K562 (cell line): ENCODE data around the gene GRB10. TPM values are rescaled to one million over a fixed set of nuclear protein-coding genes. Genes with fewer than 3 reads are reported as not detected.
A peak's percentile ranks its signal among the peaks of the same experiment; 100 is the strongest.

ENCODE experiments used
- ATAC-seq: fragments of 200-7000 bp; cut with Tn5 transposase; 3 replicates; pipeline ENCODE4 v1.9.1; 2020; ENCODE audit warnings: moderate library complexity
- BruUV-seq: library from RNA; stranded (reverse); fragments of 400-500 nt; replicated peaks from 2 replicates; lab custom pipeline; 2021; lab: Mats Ljungman, UMichigan
- CTCF ChIA-PET: fragments of 300-600 bp; formaldehyde crosslinking; extraction: SDS; loops from one replicate; lab custom pipeline; 2021; ENCODE audit warnings: low intra/inter-chr PET ratio; lab: Yijun Ruan, JAX
- POLR2A ChIA-PET: fragments of 300-600, 350-650 bp; sonication (Branson Sonifier 250); formaldehyde crosslinking; extraction: SDS; loops from one replicate; lab custom pipeline; 2021; ENCODE audit warnings: antibody characterized with exemption, inconsistent platforms; lab: Yijun Ruan, JAX
- DNase-seq, 4 experiments: peaks; one replicate each; pipeline versions ENCODE4 v3.0.0 to v3.0.0-alpha.2; 2011 to 2018; ENCODE audit warnings: low spot score in 3 of 4, mixed read lengths in 3 of 4; ENCODE audit errors: extremely low read depth in 1 of 4
- FAIRE-seq: peaks from 2 replicates; lab custom pipeline; 2011; peaks lifted over from hg19 to GRCh38; lab: Jason Lieb, UNC
- H2AFZ ChIP-seq: 2 replicates; pipeline ENCODE4 v1.6.0; 2011; ENCODE audit warnings: low read depth, low read length, control low read depth, inconsistent platforms
- H3K27ac ChIP-seq: fragments of 200-600 bp; 3 replicates; pipeline ENCODE4 v1.8.0; 2011; ENCODE audit warnings: low read depth, mild to moderate bottlenecking, control low read depth, inconsistent platforms, low read length, moderate library complexity, mixed read lengths; ENCODE audit errors: extremely low read depth
- H3K27me3 ChIP-seq, 2 experiments: fragments of 300-600 bp in 1 of 2; 2 replicates in 1 of 2; 3 replicates in 1 of 2; pipeline versions ENCODE4 v1.6.0 to v1.8.0; 2011; ENCODE audit warnings: inconsistent platforms in 2 of 2, low read length in 2 of 2, mild to moderate bottlenecking in 1 of 2, mixed read lengths in 1 of 2, moderate library complexity in 1 of 2; ENCODE audit not compliant: control insufficient read depth in 2 of 2, insufficient read depth in 2 of 2
- H3K36me3 ChIP-seq: fragments of 300-600 bp; 3 replicates; pipeline ENCODE4 v1.8.0; 2011; ENCODE audit warnings: mild to moderate bottlenecking, low read length, inconsistent platforms; ENCODE audit not compliant: control insufficient read depth, insufficient read depth
- H3K4me1 ChIP-seq, 2 experiments: fragments of 200-600 bp in 1 of 2; replicated peaks in 1 of 2; 2 replicates in 1 of 2; 3 replicates in 1 of 2; pipeline versions ENCODE4 v1.5.1 to v1.8.0; 2011; ENCODE audit warnings: inconsistent platforms in 2 of 2, low read length in 2 of 2, mild to moderate bottlenecking in 1 of 2, mixed read lengths in 1 of 2, moderate library complexity in 1 of 2; ENCODE audit not compliant: control insufficient read depth in 2 of 2, insufficient read depth in 2 of 2
- H3K4me2 ChIP-seq: 2 replicates; pipeline ENCODE4 v1.6.1; 2011; ENCODE audit warnings: low read length, control low read depth, inconsistent platforms, mixed read lengths; ENCODE audit not compliant: insufficient read depth
- H3K4me3 ChIP-seq: fragments of 200-600 bp; sonication (generic), shearing (Covaris generic); 2 replicates; pipeline ENCODE4 v1.5.1; 2016; ENCODE audit warnings: control low read depth, inconsistent platforms
- H3K79me2 ChIP-seq: fragments of 200-600 bp; 3 replicates; pipeline ENCODE4 v1.8.0; 2011; ENCODE audit warnings: low read length, inconsistent platforms; ENCODE audit not compliant: control insufficient read depth, insufficient read depth
- H3K9ac ChIP-seq, 2 experiments: 2 replicates each; pipeline versions ENCODE4 v1.6.0 to v1.6.1; 2011; ENCODE audit warnings: low read depth in 2 of 2, low read length in 2 of 2, control low read depth in 1 of 2, inconsistent platforms in 1 of 2, mild to moderate bottlenecking in 1 of 2, mixed read lengths in 1 of 2; ENCODE audit not compliant: insufficient read depth in 1 of 2
- H3K9me1 ChIP-seq: one replicate; pipeline ENCODE4 v1.6.0; 2011; ENCODE audit warnings: inconsistent platforms, mild to moderate bottlenecking, low read length, moderate library complexity; ENCODE audit not compliant: control insufficient read depth, insufficient read depth
- H3K9me3 ChIP-seq: replicated peaks from 2 replicates; pipeline ENCODE4 v1.5.1; 2011; ENCODE audit warnings: low read depth, low read length, inconsistent platforms; ENCODE audit not compliant: control insufficient read depth, insufficient read depth
- H4K20me1 ChIP-seq: replicated peaks from 2 replicates; pipeline ENCODE4 v1.6.1; 2011; ENCODE audit warnings: low read length, inconsistent platforms, mixed read lengths; ENCODE audit not compliant: control insufficient read depth, insufficient read depth
- ARID2 ChIP-seq: fragments of 450-650 bp; IDR thresholded peaks from 2 replicates; pipeline ENCODE4 v1.6.1; 2017; ENCODE audit warnings: antibody characterized with exemption, mild to moderate bottlenecking
- CBX2 ChIP-seq: fragments of 200-600 bp; sonication (generic); IDR thresholded peaks from one replicate; pipeline ENCODE4 v1.6.1; 2012; ENCODE audit warnings: mild to moderate bottlenecking, low read length, inconsistent platforms; ENCODE audit not compliant: insufficient read depth, poor library complexity, severe bottlenecking
- MAFG ChIP-seq: fragments of 450-650 bp; conservative IDR thresholded peaks from 2 replicates; pipeline ENCODE4 v1.6.1; 2016; ENCODE audit warnings: missing genetic modification characterization, missing compliant biosample characterization
- MNT ChIP-seq, 2 experiments: fragments of 450-650 bp; conservative IDR thresholded peaks; 2 replicates each; pipeline ENCODE4 v1.6.1; 2017; ENCODE audit warnings: mild to moderate bottlenecking in 2 of 2, moderate library complexity in 2 of 2
- MTF1 ChIP-seq: fragments of 250-450 bp; sonication (Bioruptor Pico); IDR thresholded peaks from 2 replicates; pipeline ENCODE4 v1.9.0; 2021; ENCODE audit warnings: moderate library complexity, mild to moderate bottlenecking, inconsistent platforms, borderline replicate concordance
- MYC ChIP-seq, 2 experiments: fragments of 250-450 bp in 1 of 2; sonication (Bioruptor Pico) in 1 of 2; IDR thresholded peaks; 2 replicates each; pipeline versions ENCODE4 v1.5.1 to v1.6.1; 2012 to 2021; ENCODE audit warnings: low read depth in 2 of 2, borderline replicate concordance in 1 of 2, improper control_type of control experiment in 1 of 2, low read length in 1 of 2, mild to moderate bottlenecking in 1 of 2, moderate library complexity in 1 of 2
- PKNOX1 ChIP-seq: fragments of 450-650 bp; IDR thresholded peaks from 2 replicates; pipeline ENCODE4 v1.6.1; 2016
- ZBED1 ChIP-seq: IDR thresholded peaks from 2 replicates; pipeline ENCODE4 v1.6.1; 2014
- ZNF165 ChIP-seq: fragments of 250-450 bp; sonication (Bioruptor Pico); IDR thresholded peaks from 2 replicates; pipeline ENCODE4 v1.4.0; 2020; ENCODE audit warnings: borderline replicate concordance
- ZNF561 ChIP-seq: fragments of 450-650 bp; formaldehyde crosslinking; conservative IDR thresholded peaks from 2 replicates; pipeline ENCODE4 v1.4.0; 2020; ENCODE audit warnings: mild to moderate bottlenecking, moderate library complexity
- WGBS: fragments of 100-300 bp; shearing (Covaris generic); methylation state at CpG from one replicate; pipeline ENCODE4 v1.1.6; 2016; ENCODE audit warnings: low coverage, mixed read lengths; ENCODE audit not compliant: insufficient coverage; ENCODE audit errors: missing lambda C conversion rate; 5-methylcytosine and 5-hydroxymethylcytosine counted together
- in situ Hi-C: fragments of 300-500 bp; cut with MboI; formaldehyde crosslinking; loops from 4 replicates; pipeline ENCODE4 v1.15.0; 2018; ENCODE audit warnings: inconsistent platforms, mixed read lengths
- intact Hi-C: fragments of 100-400 bp; cut with micrococcal nuclease; formaldehyde crosslinking; loops from 2 replicates; pipeline ENCODE4 v1.14.2; 2022
- polyA plus RNA-seq, 8 experiments: library from polyadenylated mRNA; depleted of rRNA in 4 of 8; stranded (reverse) in 5 of 8; unstranded in 3 of 8; fragments of >200 nt; fragmentation: Nextera tagmentation in 2 of 8; fragmentation: Illumina TruSeq in 1 of 8; extraction: Ambion mirVana in 2 of 8; extraction: Trizol in 1 of 8; gene quantifications; 2 replicates each; pipeline versions ENCODE4 v1.2.1 to v1.2.3, GENCODE V29; 2011 to 2014; ENCODE audit warnings: inconsistent platforms in 1 of 8, missing spikeins in 1 of 8
- total RNA-seq, 7 experiments: library from RNA; depleted of rRNA in 6 of 7; stranded (reverse); fragments of >200 nt in 6 of 7; fragmentation: Illumina TruSeq in 2 of 7; extraction: Trizol in 2 of 7; gene quantifications; 2 replicates each; pipeline versions ENCODE4 v1.2.1 to v1.2.3, GENCODE V29; 2011 to 2021; ENCODE audit warnings: low replicate concordance in 1 of 7
- TF ChIP-seq, protein P1 (sequence below): fragments of 450-650 bp; IDR thresholded peaks from 2 replicates; pipeline ENCODE4 v1.6.1; 2016; ENCODE audit warnings: low read depth

Gene GRB10
- total and polyA plus RNA-seq, 9 of the 15 experiments (the other 6 are each of a cell fraction or from before 2014, with no cell fraction given): 8.9 to 88.5 (median 40.7) TPM

GRCh38 chr7:50821457-50822008 lies 38.8 kb upstream of the GRB10 start:
- no peak overlapping the region for H3K27ac ChIP-seq
- ChIA-PET POLR2A (interaction anchor here (0.6 to 1.3 kb wide), 7 partner anchors 12 to 80 kb away, joined by 3 to 5 read pairs (median 3); no protein-coding TSS in a partner anchor), CTCF (no interaction called here)
- peaks cover 13 to 34% of the 10 kb centered on the region in 2 experiments for H3K27me3 ChIP-seq
- DNase-seq: peak in 1 of 4 experiments; percentile 36
- no peaks in the 10 kb centered on the region for H3K9me1 ChIP-seq
- H3K79me2 ChIP-seq: no peaks in the 10 kb centered on the region
- H3K4me1 ChIP-seq: no peaks in the 10 kb centered on the region; a peak in 2 of 5 replicates
- no peaks in the 10 kb centered on the region for H4K20me1 ChIP-seq
- H3K9me3 ChIP-seq: no peaks in the 10 kb centered on the region
- peak overlapping the region; percentile 57 for H3K4me2 ChIP-seq
- H2AFZ ChIP-seq: peak overlapping the region; percentile 46
- FAIRE-seq: peak; percentile 73
- ATAC-seq: peak; percentile 64
- 9% methylated on average over 11 of the region's 11 CpGs for WGBS
- in situ Hi-C loops: no loop called here
- H3K36me3 ChIP-seq: no peaks in the 10 kb centered on the region
- no peak overlapping the region for H3K4me3 ChIP-seq
- BruUV-seq: no TSS peak
- intact Hi-C loops: no loop called here
- no peak overlapping the region for H3K9ac ChIP-seq
- TF ChIP-seq ARID2 (no peak), CBX2 (no peak), MYC (IDR thresholded peaks at IDR 0.05; ENCODE audit: low read depth, low read length) (0 out of 2 replicates have a peak, but pooled peaks have one; percentile 19), MYC (CRISPR knock-in tag; IDR thresholded peaks at IDR 0.05; ENCODE audit: borderline replicate concordance, low read depth) (no peak), PKNOX1 (peak; percentile 20; the same call in 1 of the 2 replicates), ZNF561 (no peak), MTF1 (no peak), ZBED1 (no peak), ZNF165 (CRISPR knock-in tag) (no peak), MNT (conservative IDR thresholded peaks at IDR 0.05) (peak; percentile 76 to 87), MAFG (tag) (peak; percentile 71)
- TF ChIP-seq, protein P1, sequence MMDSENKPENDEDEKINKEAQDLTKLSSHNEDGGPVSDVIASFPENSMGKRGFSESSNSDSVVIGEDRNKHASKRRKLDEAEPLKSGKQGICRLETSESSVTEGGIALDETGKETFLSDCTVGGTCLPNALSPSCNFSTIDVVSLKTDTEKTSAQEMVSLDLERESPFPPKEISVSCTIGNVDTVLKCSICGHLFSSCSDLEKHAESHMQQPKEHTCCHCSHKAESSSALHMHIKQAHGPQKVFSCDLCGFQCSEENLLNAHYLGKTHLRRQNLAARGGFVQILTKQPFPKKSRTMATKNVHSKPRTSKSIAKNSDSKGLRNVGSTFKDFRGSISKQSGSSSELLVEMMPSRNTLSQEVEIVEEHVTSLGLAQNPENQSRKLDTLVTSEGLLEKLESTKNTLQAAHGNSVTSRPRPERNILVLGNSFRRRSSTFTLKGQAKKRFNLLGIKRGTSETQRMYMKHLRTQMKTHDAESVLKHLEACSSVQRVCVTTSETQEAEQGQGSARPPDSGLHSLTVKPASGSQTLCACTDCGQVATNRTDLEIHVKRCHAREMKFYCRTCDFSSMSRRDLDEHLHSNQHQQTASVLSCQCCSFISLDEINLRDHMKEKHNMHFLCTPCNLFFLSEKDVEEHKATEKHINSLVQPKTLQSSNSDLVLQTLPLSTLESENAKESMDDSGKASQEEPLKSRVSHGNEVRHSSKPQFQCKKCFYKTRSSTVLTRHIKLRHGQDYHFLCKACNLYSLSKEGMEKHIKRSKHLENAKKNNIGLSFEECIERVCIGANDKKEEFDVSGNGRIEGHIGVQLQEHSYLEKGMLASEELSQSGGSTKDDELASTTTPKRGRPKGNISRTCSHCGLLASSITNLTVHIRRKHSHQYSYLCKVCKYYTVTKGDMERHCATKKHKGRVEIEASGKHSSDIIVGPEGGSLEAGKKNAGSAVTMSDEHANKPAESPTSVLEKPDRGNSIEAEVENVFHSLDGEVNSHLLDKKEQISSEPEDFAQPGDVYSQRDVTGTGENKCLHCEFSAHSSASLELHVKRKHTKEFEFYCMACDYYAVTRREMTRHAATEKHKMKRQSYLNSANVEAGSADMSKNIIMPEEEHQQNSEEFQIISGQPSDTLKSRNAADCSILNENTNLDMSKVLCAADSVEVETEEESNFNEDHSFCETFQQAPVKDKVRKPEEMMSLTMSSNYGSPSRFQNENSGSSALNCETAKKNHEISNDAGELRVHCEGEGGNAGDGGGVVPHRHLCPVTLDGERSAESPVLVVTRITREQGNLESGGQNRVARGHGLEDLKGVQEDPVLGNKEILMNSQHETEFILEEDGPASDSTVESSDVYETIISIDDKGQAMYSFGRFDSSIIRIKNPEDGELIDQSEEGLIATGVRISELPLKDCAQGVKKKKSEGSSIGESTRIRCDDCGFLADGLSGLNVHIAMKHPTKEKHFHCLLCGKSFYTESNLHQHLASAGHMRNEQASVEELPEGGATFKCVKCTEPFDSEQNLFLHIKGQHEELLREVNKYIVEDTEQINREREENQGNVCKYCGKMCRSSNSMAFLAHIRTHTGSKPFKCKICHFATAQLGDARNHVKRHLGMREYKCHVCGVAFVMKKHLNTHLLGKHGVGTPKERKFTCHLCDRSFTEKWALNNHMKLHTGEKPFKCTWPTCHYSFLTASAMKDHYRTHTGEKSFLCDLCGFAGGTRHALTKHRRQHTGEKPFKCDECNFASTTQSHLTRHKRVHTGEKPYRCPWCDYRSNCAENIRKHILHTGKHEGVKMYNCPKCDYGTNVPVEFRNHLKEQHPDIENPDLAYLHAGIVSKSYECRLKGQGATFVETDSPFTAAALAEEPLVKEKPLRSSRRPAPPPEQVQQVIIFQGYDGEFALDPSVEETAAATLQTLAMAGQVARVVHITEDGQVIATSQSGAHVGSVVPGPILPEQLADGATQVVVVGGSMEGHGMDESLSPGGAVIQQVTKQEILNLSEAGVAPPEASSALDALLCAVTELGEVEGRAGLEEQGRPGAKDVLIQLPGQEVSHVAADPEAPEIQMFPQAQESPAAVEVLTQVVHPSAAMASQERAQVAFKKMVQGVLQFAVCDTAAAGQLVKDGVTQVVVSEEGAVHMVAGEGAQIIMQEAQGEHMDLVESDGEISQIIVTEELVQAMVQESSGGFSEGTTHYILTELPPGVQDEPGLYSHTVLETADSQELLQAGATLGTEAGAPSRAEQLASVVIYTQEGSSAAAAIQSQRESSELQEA: no peak
